ENCODE results near the gene LGR5. TPM values are rescaled to one million over a fixed set of nuclear protein-coding genes. Genes with fewer than 3 reads are reported as not detected.

Gene LGR5
- total and polyA plus RNA-seq, 2 of the 8 experiments (the other 6 are each of a cell fraction or from before 2014, with no cell fraction given): 0.08 to 0.19 TPM

DNA sequence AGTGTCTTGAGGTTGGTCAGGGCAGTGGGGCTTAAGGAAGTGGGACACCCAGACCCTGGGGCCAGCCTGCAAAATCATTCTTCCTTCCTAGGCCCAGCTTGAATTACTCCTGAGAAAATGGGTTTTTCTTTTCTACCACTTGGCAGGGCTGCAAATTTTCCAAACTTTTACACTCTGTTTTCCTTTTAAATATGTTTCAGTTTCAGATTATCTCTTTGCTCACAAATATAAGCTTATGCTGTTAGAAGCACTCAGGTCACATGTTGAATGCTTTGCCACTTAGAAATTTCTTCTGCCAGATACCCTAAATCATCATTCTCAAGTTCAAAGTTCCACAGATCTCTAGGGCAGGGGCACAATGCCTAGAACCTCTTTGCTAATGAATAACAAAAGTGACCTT, 2.9 kb upstream of the LGR5 start:
- TF ChIP-seq ASH2L (IDR thresholded peaks at IDR 0.05; ENCODE audit: low read length) (no peak), POU5F1 (IDR thresholded peaks at IDR 0.05; ENCODE audit: low read depth, low read length) (no peak)
- Histone ChIP-seq H3K4ac (replicated peaks; ENCODE audit: insufficient read length, low read depth, low read length) (no peak overlapping the region), H3K27me3 (replicated peaks in 1 of 4; ENCODE audit: control insufficient read depth in 3 of 4, extremely low read depth in 1 of 4, insufficient read depth in 3 of 4, low read length in 3 of 4) (peaks cover 27 to 43% (median 41%) of the 10 kb centered on the region in 4 experiments), H2BK15ac (ENCODE audit: low read length) (no peak overlapping the region), H3K56ac (replicated peaks; ENCODE audit: insufficient read length, low read depth, low read length) (no peak overlapping the region), H3K14ac (ENCODE audit: insufficient read length) (no peak overlapping the region), H2BK20ac (ENCODE audit: low read length) (no peak overlapping the region), H2AK5ac (ENCODE audit: low read depth, low read length) (no peak overlapping the region), H3K18ac (ENCODE audit: extremely low read depth, low read length) (no peak overlapping the region), H3K23ac (ENCODE audit: insufficient read length) (no peak overlapping the region), H4K20me1 (replicated peaks in 1 of 2; ENCODE audit: control insufficient read depth in 1 of 2, insufficient read depth in 2 of 2, low read length in 2 of 2) (peaks cover 0 to under 1% of the 10 kb centered on the region in 2 experiments), H3K4me3 (ENCODE audit: extremely low read depth in 1 of 4, insufficient read depth in 2 of 4, low read depth in 3 of 4, low read length in 4 of 4) (no peak overlapping the region), H3K9me3 (ENCODE audit: insufficient read depth in 2 of 2, low read depth in 1 of 2, low read length in 1 of 2) (peaks cover 3 to 12% of the 10 kb centered on the region in 2 experiments; a peak in 2 of 4 replicates), H3K4me2 (ENCODE audit: insufficient read depth in 1 of 2, low read depth in 2 of 2, low read length in 2 of 2) (no peak overlapping the region), H3K36me3 (ENCODE audit: control insufficient read depth in 2 of 4, insufficient read depth in 4 of 4, low read length in 3 of 4) (no peaks in the 10 kb centered on the region), H4K8ac (ENCODE audit: extremely low read depth, insufficient read depth, low read length) (no peak overlapping the region), H3K79me1 (ENCODE audit: low read depth, low read length) (no peaks in the 10 kb centered on the region), H3K4me1 (replicated peaks in 1 of 4; ENCODE audit: control insufficient read depth in 3 of 4, insufficient read depth in 4 of 4, low read length in 3 of 4) (peaks cover 0 to 11% (median 4%) of the 10 kb centered on the region in 4 experiments; a peak in 6 of 7 replicates), H2AFZ (ENCODE audit: low read length) (no peak overlapping the region), H3K23me2 (ENCODE audit: low read depth, low read length) (peaks cover 15% of the 10 kb centered on the region), H3K79me2 (ENCODE audit: control insufficient read depth in 1 of 2, insufficient read depth in 2 of 2, low read length in 2 of 2) (no peaks in the 10 kb centered on the region), H3K9ac (replicated peaks in 1 of 4; ENCODE audit: extremely low read depth in 1 of 4, low read depth in 3 of 4, low read length in 3 of 4) (no peak overlapping the region), H4K91ac (replicated peaks; ENCODE audit: insufficient read length, low read length) (no peak overlapping the region), H4K5ac (ENCODE audit: insufficient read length, low read depth, low read length) (no peak overlapping the region), H2BK5ac (ENCODE audit: low read depth, low read length) (no peak overlapping the region), H2BK12ac (ENCODE audit: low read depth, low read length) (no peak overlapping the region), H2BK120ac (replicated peaks; ENCODE audit: low read depth, low read length) (no peak overlapping the region), H3K27ac (ENCODE audit: low read depth, low read length) (no peak overlapping the region)
- no peak for FAIRE-seq
- ChIA-PET POLR2A (ENCODE audit: partially characterized antibody) (no interaction called here), CTCF (ENCODE audit: partially characterized antibody) (interaction anchor here (0.9 kb wide), 1 partner anchor 21 kb away, joined by 4 read pairs; no protein-coding TSS in a partner anchor)
- no peak for DNase-seq (ENCODE audit: low read depth in 1 of 2, low spot score in 2 of 2)
